NOMO-1 treated with DMSO at 0.1 percent for 48 hours (cell line): Measurements from ENCODE around the gene PLXNA4.

Experiments used
- DNase-seq: peaks from one replicate; lab custom pipeline; 2025; ENCODE audit not compliant: unreplicated experiment; lab: John Stamatoyannopoulos, UW

PLXNA4 gene

DNA sequence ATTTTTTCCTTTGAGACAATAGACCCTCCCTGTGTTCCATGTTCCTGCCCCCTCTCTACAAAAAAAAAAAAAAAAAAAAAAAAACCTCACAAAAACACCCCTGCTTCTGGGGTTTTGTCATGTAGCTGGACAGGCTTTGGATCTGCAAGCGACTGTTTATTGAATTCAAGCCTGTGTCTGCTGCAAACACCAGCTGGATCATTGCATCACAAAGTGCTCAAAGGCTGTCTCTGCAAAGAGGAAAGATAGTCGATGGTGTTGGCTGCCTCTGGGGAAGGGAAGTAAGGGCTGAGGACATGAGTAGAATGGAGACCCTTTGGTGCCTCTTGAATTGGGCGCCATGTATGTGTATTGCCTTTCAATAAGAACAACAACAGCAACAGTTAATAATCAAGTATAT is 471.2 kb downstream of the PLXNA4 start:
- no peak for DNase-seq

DNA sequence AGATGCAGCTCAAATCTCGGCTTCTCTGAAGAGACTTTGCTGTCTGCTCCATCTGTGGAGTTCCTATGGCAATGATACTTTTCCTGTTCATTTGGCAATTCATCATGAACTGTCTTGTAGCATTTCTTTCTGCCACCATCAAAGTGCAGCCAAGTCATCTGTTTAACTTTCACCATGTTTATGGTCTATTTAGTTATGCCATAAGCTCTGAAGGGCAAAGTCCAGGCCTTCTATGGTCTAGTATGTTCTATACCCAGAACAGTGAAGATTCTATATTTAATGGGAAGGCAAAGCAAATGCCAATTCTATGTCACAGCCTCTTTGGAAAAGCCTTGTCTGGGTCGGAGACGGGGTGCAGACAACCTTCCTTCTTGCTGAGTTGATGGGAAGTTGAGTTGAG is 472.6 kb downstream of the PLXNA4 start:
- DNase-seq: no peak

DNA sequence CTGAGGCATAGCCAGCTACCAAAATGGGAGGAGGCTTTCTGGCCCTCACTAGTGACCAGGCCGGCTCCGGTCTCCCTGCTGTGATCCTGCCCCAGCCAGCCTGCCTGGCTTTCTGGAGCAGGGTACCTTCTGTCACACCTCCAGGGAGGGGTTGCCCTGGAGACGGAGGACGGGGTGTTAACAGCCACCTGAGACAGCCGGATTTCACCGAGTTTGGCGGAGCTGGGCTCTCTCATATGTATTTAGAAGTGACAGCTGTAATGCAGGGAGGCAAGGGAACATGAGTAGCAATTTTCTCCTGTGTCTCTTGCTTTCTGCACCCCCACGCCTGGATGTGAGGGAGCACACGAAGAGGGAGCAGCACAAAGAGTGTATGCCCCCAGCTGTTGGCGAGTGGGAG is 473.3 kb downstream of the PLXNA4 start:
- no peak for DNase-seq

DNA sequence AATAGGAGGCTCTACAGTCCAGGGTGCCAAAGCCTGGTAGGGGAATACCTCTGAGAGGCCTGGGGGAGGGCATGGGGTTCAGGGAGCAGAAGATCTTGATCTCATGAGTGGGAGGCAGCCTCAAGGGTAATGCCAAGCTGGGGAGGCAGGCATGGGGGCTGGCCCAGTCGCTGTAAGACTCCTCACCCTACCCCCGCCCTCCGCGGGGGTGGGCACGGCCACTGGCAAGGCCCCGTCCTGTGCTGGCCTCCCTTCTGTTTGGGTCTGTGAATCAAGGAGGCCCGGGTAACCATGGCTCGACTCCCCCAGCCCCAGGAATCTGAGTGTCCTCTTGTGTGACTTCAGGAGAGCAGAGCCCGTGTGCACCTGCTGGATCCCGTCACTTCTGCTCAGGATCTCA is 473.9 kb downstream of the PLXNA4 start:
- no peak for DNase-seq

DNA sequence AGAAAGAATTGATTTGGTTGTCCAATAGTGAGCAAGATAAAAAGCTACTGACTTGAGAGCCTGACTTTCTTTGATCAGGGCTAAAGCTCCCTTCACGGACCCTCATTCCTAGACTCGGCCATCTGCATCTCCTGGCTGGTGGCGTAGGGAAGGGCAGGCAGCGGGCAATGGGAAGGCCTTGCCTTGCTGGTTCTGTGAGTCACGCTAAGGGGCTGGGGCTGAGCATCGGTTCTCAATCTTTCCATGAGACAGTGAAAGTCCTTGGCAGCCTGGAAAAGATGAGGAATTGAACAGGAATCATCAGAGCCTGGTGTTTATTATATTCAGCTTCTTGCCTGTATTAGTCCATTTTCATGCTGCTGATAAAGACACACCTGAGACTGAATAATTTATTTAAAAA is 475.3 kb downstream of the PLXNA4 start:
- DNase-seq: no peak

DNA sequence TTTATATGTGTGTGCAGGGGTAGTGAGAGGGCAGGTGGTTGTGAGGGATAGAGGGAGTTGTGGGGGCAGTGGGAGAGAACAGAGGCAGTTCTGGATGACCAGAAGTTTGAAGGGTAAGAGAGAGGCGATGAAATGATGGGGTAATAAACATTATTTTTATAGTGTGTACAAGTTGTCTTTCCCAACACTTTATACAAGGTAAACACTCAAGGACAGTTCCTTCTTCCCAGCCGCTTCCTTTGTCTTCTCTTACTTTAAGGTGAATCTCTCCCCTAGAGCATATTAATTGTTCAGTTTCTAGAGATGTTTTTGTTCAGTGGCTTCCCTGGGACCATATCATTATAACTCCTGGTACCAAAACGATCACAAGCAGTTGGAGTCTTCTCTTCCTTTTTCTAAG is 475.8 kb downstream of the PLXNA4 start:
- no peak for DNase-seq

DNA sequence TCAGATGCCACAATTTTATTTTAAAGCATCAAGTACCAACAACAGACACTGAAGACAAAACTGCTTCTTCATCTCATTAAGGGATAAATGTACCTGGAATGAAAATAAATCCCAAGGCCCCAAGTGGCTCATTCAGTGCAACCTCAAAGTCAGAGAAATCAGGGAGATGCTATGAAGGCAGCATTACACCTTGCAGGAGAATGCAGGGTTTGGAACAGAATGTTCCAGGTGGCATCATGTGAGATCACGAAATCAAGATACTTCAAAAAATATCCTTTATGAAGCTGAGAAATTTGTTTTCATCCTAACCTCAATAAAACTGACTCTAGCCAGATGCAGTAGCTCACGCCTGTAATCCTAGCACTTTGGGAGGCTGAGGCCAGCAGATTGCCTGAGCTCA is 477.1 kb downstream of the PLXNA4 start:
- DNase-seq: no peak

DNA sequence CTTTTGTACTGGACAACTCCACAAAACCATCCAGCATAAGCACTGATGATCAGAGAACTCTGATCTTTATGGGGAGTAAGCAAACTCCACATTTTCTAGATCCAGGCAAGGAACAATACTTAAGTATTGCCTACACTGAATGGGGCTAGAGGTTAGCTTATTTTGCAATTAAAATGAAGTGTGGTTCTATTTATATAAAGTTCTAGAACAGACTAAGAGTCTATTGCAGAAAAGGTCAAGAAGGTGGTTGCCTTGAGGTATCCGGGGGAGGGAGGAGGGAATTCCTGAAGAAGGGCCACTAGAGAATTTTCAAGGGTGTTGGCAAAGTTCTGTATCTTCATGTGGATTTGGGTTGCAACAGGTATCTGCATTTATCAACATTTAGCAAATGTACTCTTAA is 477.9 kb downstream of the PLXNA4 start:
- DNase-seq: no peak

DNA sequence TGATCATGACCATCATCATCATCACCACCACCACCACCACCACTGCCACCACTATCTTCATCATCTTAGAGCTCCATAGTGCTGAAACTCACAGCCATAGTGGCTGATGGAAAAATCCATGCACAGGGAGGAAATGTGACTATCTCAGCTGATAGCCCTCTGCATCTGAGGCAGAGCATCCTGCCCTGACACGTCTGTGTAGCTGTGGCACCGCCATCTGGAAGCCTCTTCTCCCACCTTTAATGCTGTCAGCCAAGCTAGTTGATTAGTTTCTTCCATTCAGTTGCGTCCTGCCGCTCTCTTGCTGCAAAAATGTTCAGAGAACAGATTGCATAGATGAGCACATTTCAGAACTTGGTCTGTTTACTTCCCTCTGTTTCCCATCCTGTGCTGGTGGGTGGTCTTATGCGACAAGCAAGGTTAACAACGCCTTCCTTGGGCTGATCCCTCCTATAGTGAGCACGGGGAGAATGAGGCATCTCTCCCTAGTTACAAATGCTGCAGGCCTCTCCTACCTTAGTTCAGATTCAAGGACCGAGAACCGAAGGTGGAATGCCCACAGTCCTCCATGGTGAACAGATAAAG is 478.6 kb downstream of the PLXNA4 start:
- DNase-seq: no peak

DNA sequence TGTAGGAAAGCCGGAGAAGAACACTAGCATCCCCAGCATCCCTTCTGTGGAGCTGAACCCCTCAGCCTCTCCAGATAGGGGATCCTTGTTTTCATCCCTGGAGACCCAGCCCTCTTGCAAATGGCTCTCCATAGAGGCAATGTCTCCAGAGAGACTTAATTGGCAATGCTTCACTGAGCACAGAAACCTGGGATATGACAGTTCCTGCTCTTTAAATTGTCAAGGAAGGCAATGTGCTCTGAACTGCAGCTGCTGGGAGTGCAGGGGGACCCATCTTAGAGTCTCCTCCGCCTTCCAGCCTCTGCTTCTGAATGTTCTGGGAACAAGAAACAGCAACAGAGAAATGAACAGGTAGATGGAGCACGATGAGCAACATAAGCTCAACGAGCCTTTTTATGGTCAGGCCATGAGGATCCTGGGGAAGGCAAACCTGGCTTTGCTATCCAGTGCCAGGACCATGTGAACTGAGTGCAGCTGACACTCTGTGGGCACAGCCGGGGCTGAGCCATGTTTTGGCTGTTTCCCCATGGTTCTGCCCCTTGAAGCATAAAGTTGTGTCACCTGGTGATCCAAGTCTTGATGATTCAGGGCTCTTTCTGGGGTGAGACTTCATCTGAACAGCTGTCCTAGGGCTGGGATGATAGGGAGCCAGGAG is 481.0 kb downstream of the PLXNA4 start:
- no peak for DNase-seq

DNA sequence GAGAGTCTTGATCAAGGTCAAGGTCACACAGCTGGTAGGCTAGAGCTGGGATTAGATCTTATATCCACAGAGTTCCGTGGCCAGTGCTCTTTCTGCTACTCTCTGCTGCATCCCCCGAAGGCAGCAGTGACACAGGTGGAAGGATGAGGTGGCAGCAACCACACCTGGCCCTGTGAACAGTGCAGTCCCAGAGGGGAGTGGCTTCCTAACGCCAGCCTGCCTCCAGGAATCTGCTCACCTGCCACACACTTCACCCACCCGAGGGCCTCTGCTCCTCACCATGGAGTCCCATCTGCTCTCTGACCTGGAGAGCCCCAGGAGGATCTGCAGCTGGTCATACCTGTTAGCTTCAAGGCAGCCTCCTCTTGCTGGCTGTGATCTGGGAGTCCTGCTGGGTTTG is 484.2 kb downstream of the PLXNA4 start:
- DNase-seq: no peak

DNA sequence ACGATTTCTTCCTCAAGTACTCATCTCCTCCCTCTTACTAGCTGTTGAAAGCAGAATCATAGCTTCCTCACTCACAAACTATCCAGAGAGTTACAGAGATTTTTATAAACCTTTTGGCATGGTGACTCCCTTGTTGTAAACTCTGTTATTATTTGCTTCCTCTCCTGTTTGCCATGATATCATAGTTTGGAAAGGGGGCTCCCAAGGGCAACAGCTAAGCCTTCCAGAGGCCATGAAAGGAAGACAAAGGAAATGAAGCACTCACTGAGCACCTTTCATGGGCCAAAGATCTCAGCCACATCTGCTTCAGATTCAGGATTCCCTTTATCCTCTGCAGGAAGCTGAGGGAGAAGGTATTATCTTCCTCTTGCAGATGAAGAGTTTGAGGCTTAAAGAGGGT is 484.6 kb downstream of the PLXNA4 start:
- no peak for DNase-seq

DNA sequence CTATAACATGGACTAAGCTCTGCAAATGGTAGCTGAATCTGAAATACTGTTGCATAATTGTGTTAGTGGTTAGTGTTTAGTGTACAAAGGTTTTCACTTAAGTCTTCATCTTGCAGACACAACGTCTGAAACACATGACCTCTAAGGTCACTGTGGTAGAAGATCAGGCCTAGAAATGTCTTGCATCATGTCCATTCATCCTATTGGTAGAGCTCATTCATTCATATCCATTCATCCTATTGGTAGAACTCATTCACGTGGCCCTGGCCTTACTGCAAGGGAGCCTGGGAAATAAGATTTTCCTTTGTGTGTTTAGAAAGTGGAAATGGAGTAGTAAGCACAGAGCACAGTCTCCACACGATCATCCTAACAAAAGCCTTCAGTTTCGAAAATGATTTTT is 485.8 kb downstream of the PLXNA4 start:
- no peak for DNase-seq

DNA sequence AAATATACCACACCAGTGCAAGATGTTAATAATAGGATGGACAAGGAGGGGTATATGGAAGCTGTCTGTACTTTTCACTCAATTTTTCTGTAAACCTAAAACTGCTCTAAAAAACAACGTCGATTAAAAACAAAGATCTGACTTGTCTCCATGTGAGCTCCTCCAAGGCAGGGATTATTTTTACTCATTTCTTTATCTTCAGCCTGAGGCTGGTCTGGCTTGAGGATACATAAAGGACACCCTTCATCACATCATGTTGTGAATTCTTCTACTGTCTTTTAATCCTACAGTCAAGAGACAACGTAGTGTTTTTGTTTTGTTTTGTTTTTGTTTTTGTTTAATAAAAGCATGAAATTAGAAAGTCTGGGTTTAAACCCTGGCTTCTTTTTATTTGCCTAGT is 486.9 kb downstream of the PLXNA4 start:
- no peak for DNase-seq

DNA sequence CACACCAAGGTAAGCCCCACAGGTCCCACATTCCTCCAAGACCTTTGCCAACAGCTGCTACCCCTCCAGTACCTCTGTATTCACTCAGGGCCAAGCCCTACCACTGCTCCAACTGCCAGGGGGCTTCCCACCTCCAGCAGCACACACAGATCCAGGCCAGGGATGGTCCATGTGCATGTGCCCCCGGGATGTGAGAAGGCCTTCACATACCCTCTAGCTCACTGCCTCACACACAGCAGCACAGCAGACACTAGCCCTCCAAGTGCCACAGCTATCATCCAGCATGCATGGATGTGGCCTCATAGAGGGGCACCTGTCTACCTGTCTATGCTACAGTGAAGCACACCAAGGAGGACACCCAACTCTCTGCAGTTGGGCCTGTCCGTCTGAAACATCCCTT is 488.8 kb downstream of the PLXNA4 start:
- no peak for DNase-seq

DNA sequence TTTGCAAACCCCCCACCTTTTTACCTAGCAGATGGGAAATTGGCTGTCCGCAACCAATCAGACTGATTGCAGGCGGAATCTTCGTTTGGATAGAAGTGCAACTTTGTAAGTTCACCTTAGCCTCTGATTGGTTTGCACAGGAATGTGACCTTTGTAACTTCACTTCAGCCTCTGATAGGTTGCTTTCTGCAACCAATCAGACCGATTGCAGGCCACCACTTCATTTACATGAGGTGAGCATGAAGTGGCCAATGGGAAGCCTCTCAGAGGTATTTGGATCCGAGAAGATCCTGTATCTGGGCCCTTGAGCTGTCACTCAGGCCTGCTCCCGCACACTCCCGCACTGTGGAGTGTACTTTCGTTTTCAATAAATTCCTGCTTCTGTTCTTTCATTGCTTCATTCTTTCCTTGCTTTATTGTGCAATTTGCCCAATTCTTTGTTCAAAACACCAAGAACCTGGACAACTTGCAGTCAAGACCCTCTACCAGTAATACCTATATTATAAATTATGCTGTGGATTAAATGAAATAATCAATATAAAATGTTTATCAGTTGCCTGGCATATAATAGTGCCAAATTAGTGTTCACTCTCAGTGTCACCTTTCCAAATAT is 491.4 kb downstream of the PLXNA4 start:
- no peak for DNase-seq

DNA sequence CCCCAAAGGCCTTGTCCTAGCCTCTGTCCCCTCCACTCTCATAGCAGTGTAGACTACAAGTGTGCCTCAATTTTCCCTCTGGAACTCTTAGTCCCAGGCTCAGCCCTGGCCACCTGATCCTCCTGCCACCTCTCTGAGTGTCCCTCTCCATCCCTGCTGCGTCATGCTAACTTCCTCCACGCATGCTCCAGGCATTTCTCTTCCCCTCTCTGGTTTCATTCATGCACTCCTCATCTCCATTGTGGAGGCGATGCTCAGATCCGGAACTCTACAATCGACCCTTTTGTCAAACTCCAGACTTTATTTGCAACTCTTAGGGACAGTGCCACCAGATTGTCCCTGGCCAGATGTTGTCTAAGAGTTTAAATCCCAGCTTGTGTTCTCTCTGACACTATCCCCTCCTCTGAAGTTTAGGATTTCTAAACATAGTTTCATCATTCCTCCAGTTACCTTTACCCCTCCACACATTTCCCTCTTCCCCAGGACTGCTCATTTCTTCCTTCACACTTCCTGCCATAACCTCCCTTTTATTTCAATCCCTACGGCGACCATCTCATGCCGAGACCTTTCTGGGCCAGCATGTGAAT is 492.6 kb downstream of the PLXNA4 start:
- no peak for DNase-seq

DNA sequence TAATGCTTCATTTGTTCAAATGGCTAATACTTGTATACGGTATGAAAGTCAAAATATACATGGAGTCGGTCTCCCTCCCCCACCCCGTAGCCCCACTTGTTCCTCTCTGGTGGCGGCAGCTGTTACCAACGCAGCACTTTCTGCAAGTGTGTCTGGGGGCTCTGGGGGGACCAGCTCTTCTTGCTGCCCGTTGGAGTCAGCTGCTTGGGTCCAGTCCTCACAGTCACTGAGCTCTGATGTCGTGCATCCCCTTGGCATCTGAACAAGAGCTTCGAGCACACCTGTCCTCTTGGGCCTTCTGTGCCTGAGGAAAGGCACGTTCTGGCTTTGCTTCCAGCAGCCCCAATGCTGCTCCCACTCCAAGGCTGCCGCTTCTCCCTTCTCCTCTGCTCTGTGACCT is 493.1 kb downstream of the PLXNA4 start:
- no peak for DNase-seq

DNA sequence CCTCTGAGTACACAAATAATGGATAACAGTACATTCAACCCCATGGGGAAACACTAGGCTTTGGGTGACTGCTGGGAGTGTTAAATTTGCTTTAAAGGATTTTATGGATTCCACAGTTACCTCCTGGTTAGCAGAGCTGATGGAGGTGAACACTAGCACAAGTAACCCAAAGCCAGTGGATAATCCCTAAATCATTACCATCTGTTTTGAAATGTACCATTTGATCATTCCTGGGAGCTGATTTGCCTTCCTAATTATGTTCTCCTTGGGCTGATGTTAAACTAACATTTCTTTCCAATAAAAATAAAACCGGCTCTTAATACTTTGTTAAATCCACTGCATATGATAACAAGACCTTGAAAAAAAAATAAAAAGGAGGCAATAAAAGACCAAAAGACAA is 493.9 kb downstream of the PLXNA4 start:
- DNase-seq: no peak

DNA sequence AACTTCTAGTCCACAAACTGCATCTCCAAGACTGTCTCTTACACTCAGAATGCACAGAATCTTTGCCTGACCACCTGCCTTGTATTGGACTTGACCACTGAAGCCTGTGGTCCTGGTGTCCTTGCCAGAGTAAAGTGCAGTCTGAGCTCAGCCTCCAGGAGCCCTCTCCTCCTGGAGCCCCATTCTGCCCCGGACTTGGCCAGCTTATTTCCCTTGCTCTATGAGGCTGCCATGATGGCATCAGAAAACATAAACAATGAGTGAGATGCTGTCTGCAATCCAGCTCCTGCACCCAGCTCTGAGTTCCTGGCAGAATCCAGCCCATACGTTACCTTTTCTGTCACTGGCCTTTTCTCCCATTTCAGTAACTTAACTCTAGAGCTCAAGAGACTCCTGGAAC is 494.6 kb downstream of the PLXNA4 start:
- no peak for DNase-seq

DNA sequence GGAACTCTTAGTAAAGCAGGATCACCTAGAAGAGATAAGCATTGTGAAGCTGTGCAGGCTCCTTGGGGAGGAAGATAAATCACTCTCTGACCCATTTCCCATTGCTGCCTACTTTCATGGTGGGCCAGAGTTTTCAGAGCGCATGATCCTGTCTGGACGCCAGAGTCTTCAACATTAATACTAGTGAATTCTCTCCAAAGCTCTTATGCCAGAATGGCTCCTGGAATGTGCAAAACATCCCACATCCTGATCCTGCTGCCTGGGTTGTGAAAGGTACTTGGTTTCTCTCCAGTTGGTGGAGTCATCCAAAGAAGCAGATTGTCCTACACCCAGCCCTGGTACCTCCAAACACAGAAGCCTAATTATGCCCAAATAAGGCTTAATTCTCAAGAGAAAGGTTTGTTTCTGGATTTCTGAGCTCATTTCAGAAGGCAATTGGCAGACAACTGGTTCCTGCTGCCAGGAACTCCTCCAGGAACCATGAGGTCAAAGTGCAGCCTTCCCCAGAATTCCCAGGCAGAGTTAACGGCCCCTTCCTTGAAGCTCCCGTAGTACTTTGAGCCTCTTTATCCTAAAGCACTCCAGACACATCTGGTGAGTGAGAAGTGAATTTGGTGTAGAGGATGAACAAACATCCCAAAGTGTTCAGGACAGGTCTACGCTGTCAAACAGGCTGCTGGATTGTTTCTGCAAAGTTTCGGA is 495.2 kb downstream of the PLXNA4 start:
- no peak for DNase-seq

DNA sequence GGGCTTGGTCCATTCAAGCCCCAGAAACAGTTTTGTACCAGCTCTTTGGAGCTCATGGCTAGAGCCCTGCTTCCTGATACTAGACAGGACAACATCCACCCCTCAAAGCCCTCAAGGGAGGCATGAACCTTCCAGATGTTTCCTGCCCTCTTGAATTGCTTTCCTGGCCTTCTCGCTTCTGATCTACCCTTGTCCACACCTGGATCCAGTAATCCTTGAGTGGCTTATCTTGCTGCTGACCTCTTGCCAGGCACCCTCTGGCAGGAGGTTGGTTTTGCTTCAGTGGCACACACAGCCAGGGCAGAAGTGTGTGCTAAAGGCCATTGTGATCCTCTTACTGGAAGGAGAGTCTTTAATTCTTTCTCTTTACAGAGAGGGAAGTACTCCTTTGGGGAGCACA is 495.8 kb downstream of the PLXNA4 start:
- no peak for DNase-seq
